Loucy (cell line): Measurements from ENCODE around the gene BTN3A1.

Source experiments
- EZH2phosphoT487 ChIP-seq: fragments of 200-600 bp; IDR thresholded peaks from 2 replicates; pipeline ENCODE4 v1.6.1; 2018; ENCODE audit warnings: antibody characterized with exemption, mild to moderate bottlenecking, moderate library complexity, borderline replicate concordance
- TF ChIP-seq, protein P1 (sequence below): fragments of 200-600 bp; sonication (generic); conservative IDR thresholded peaks from 2 replicates; pipeline ENCODE4 v1.5.1; 2014; ENCODE audit warnings: mild to moderate bottlenecking, antibody characterized with exemption, low read length

DNA sequence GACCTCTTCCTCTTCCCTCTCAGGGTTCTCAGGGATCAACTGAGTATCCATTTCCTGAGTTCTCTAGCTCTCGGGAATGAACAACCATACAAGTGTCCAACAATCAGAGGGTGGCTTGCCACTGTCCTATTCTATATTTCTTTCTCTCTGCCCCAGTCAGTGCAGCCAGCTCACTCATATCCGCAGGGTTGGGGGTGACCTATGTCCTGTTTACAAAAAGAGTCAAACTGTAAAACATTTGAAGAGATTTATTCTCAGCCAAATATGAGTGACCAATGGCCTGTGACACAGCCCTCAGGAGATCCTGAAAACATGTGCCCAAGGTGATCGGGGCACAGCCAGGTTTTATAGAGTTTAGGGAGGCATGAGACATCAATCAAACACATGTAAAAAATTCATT, 47.9 kb upstream of the BTN3A1 start:
- TF ChIP-seq, protein P1, sequence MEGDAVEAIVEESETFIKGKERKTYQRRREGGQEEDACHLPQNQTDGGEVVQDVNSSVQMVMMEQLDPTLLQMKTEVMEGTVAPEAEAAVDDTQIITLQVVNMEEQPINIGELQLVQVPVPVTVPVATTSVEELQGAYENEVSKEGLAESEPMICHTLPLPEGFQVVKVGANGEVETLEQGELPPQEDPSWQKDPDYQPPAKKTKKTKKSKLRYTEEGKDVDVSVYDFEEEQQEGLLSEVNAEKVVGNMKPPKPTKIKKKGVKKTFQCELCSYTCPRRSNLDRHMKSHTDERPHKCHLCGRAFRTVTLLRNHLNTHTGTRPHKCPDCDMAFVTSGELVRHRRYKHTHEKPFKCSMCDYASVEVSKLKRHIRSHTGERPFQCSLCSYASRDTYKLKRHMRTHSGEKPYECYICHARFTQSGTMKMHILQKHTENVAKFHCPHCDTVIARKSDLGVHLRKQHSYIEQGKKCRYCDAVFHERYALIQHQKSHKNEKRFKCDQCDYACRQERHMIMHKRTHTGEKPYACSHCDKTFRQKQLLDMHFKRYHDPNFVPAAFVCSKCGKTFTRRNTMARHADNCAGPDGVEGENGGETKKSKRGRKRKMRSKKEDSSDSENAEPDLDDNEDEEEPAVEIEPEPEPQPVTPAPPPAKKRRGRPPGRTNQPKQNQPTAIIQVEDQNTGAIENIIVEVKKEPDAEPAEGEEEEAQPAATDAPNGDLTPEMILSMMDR, result no peak
- no peak for TF ChIP-seq EZH2phosphoT487
